ENCODE results near the gene SPG11. TPM values are rescaled to one million over a fixed set of nuclear protein-coding genes. Genes with fewer than 3 reads are reported as not detected.
"Not testable (repeated sequence)": the region's sequence is repeated elsewhere in the genome, so short reads cannot be mapped to it uniquely, and the experiment has no call there.

Gene SPG11
- total RNA-seq, 1 experiment from 2014 or later = 38.3 TPM

DNA sequence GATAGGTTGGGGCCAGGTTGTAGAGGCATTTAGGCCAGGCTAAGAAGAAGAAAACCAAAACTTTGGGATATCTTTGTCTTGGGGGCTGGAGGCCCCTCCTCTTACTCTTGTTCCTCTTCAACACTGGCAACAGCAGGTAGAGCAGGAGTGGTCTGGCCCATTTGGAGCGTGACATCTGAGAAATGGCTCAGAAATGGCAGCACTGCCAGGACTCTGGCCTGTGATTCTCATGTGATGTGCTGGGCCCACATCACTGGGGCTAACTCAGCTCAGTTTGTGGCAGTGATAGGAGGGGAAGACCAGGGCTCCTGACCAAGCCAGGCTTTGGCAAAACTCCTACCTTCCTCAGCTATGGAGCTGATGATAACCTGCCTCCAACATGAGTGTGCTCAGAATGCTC lies 29.2 kb upstream of the SPG11 start:
- no peaks in the 10 kb centered on the region for H3K79me1 ChIP-seq (ENCODE audit: insufficient read depth, low read depth, low read length, poor library complexity, severe bottlenecking)
- H3K4ac ChIP-seq (ENCODE audit: low read depth, low read length) = no peak overlapping the region
- peaks cover 0 to 5% of the 10 kb centered on the region in 2 experiments; a peak in 2 of 4 replicates for H3K4me1 Mint-ChIP-seq
- H3K9me3 Mint-ChIP-seq = peaks cover 10 to 14% of the 10 kb centered on the region in 2 experiments; a peak in 4 of 5 replicates
- no peak overlapping the region for H3K4me2 ChIP-seq (ENCODE audit: insufficient read depth, insufficient read length, low read length)
- no peak overlapping the region for H3K27ac ChIP-seq (ENCODE audit: insufficient read length, low read depth, low read length)
- no peak overlapping the region for H3K56ac ChIP-seq (ENCODE audit: insufficient read length, low read depth, low read length)
- H3K14ac ChIP-seq (ENCODE audit: insufficient read depth, low read length) = no peak overlapping the region
- no peak overlapping the region for H2BK20ac ChIP-seq (ENCODE audit: low read depth, low read length, poor library complexity, severe bottlenecking)
- peaks cover 0 to 2% (median 2%) of the 10 kb centered on the region in 3 experiments; a peak in 1 of 7 replicates for H3K36me3 Mint-ChIP-seq (ENCODE audit: insufficient read depth in 1 of 3, low read depth in 3 of 3)
- H4K91ac ChIP-seq (ENCODE audit: insufficient read length, low read depth, low read length) = no peak overlapping the region
- no peaks in the 10 kb centered on the region for H3K23me2 ChIP-seq (ENCODE audit: insufficient read length, low read depth, low read length, poor library complexity, severe bottlenecking)
- no peaks in the 10 kb centered on the region for H3K9me3 ChIP-seq (ENCODE audit: control insufficient read depth, low read depth, low read length)
- H3T11ph ChIP-seq (ENCODE audit: low read length) = no peak overlapping the region
- H3K79me2 ChIP-seq (ENCODE audit: insufficient read depth, low read length) = no peaks in the 10 kb centered on the region
- H3K27ac Mint-ChIP-seq = no peak overlapping the region
- H2BK5ac ChIP-seq (ENCODE audit: insufficient read length, low read length) = no peak overlapping the region
- H3K9ac ChIP-seq (ENCODE audit: extremely low read depth, insufficient read length, low read length) = no peak overlapping the region
- no peak overlapping the region for H2AK5ac ChIP-seq (ENCODE audit: insufficient read length, low read length)
- H3K4me3 Mint-ChIP-seq = no peak overlapping the region
- no peak overlapping the region for H3K23ac ChIP-seq (ENCODE audit: insufficient read length, low read depth, low read length)
- no peak for DNase-seq
- no CpG with 5 or more reads among the region's 1 CpG for WGBS (ENCODE audit: extremely low coverage, insufficient read length, low lambda C conversion rate)
- H4K20me1 ChIP-seq (ENCODE audit: control insufficient read depth, insufficient read depth, insufficient read length) = no peaks in the 10 kb centered on the region
- H2BK15ac ChIP-seq (ENCODE audit: low read depth, low read length) = no peak overlapping the region
- H4K8ac ChIP-seq (replicated peaks; ENCODE audit: insufficient read length, low read depth, low read length) = no peak overlapping the region
- H4K5ac ChIP-seq (ENCODE audit: insufficient read length, low read depth, low read length) = no peak overlapping the region
- no peaks in the 10 kb centered on the region for H3K27me3 ChIP-seq (ENCODE audit: insufficient read depth, low read length)
- no peak overlapping the region for H2BK120ac ChIP-seq (ENCODE audit: low read depth, low read length, poor library complexity, severe bottlenecking)
- peaks cover 3% of the 10 kb centered on the region; the same call in 1 of the 2 replicates for H3K27me3 Mint-ChIP-seq (ENCODE audit: low read depth)
- no peak overlapping the region for H2AFZ ChIP-seq (ENCODE audit: low read length)
- H3K18ac ChIP-seq (ENCODE audit: insufficient read length, low read depth, low read length) = no peak overlapping the region
- no peaks in the 10 kb centered on the region for H3K4me1 ChIP-seq (ENCODE audit: insufficient read depth, low read length)
- TF ChIP-seq, protein P1, sequence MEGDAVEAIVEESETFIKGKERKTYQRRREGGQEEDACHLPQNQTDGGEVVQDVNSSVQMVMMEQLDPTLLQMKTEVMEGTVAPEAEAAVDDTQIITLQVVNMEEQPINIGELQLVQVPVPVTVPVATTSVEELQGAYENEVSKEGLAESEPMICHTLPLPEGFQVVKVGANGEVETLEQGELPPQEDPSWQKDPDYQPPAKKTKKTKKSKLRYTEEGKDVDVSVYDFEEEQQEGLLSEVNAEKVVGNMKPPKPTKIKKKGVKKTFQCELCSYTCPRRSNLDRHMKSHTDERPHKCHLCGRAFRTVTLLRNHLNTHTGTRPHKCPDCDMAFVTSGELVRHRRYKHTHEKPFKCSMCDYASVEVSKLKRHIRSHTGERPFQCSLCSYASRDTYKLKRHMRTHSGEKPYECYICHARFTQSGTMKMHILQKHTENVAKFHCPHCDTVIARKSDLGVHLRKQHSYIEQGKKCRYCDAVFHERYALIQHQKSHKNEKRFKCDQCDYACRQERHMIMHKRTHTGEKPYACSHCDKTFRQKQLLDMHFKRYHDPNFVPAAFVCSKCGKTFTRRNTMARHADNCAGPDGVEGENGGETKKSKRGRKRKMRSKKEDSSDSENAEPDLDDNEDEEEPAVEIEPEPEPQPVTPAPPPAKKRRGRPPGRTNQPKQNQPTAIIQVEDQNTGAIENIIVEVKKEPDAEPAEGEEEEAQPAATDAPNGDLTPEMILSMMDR (conservative IDR thresholded peaks at IDR 0.05) = no peak
- H2BK12ac ChIP-seq (ENCODE audit: insufficient read length, low read depth, low read length) = no peak overlapping the region

DNA sequence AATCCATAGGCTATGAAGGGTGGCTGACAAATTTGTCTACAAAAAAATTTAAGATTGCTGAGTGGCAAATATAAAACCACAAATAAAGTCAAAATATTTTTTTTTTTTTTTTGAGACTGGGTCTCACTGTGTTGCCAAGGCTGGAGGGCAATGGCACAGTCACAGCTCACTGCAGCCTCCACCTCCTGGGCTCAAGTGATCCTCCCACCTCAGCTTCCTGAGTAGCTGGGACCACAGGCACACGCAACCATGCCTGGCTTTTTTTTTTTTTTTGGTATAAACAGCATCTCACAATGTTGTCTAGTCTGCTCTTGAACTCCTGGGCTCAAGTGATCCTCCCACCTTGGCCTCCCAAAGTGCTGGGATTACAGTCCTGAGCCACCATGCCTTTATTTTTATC lies 26.8 kb upstream of the SPG11 start:
- not testable (repeated sequence) for H2BK120ac ChIP-seq (ENCODE audit: low read depth, low read length, poor library complexity, severe bottlenecking); H3K4me2 ChIP-seq (ENCODE audit: insufficient read depth, insufficient read length, low read length); H3K27me3 ChIP-seq (ENCODE audit: insufficient read depth, low read length); H3K23me2 ChIP-seq (ENCODE audit: insufficient read length, low read depth, low read length, poor library complexity, severe bottlenecking); DNase-seq; H2BK5ac ChIP-seq (ENCODE audit: insufficient read length, low read length); H4K5ac ChIP-seq (ENCODE audit: insufficient read length, low read depth, low read length); H3K56ac ChIP-seq (ENCODE audit: insufficient read length, low read depth, low read length); H3K4me1 ChIP-seq (ENCODE audit: insufficient read depth, low read length); H3K79me1 ChIP-seq (ENCODE audit: insufficient read depth, low read depth, low read length, poor library complexity, severe bottlenecking); H3K27me3 Mint-ChIP-seq (ENCODE audit: low read depth); H4K91ac ChIP-seq (ENCODE audit: insufficient read length, low read depth, low read length); H3K4me1 Mint-ChIP-seq; H3K4ac ChIP-seq (ENCODE audit: low read depth, low read length); H4K8ac ChIP-seq (replicated peaks; ENCODE audit: insufficient read length, low read depth, low read length); H3K9me3 ChIP-seq (ENCODE audit: control insufficient read depth, low read depth, low read length); H3K9ac ChIP-seq (ENCODE audit: extremely low read depth, insufficient read length, low read length); H3K14ac ChIP-seq (ENCODE audit: insufficient read depth, low read length); H2BK15ac ChIP-seq (ENCODE audit: low read depth, low read length); H2BK20ac ChIP-seq (ENCODE audit: low read depth, low read length, poor library complexity, severe bottlenecking); H3K4me3 Mint-ChIP-seq; H4K20me1 ChIP-seq (ENCODE audit: control insufficient read depth, insufficient read depth, insufficient read length); H3K23ac ChIP-seq (ENCODE audit: insufficient read length, low read depth, low read length); H2AFZ ChIP-seq (ENCODE audit: low read length); H2AK5ac ChIP-seq (ENCODE audit: insufficient read length, low read length); H2BK12ac ChIP-seq (ENCODE audit: insufficient read length, low read depth, low read length); H3K36me3 Mint-ChIP-seq (ENCODE audit: insufficient read depth in 1 of 3, low read depth in 3 of 3); H3T11ph ChIP-seq (ENCODE audit: low read length); H3K79me2 ChIP-seq (ENCODE audit: insufficient read depth, low read length); H3K27ac Mint-ChIP-seq; H3K18ac ChIP-seq (ENCODE audit: insufficient read length, low read depth, low read length); H3K27ac ChIP-seq (ENCODE audit: insufficient read length, low read depth, low read length)
- no CpG with 5 or more reads among the region's 1 CpG for WGBS (ENCODE audit: extremely low coverage, insufficient read length, low lambda C conversion rate)
- H3K9me3 Mint-ChIP-seq = peaks cover 14 to 21% of the 10 kb centered on the region in 2 experiments
